Neural cell (in vitro differentiated cells): ENCODE data around the gene GDPD2. TPM values are rescaled to one million over a fixed set of nuclear protein-coding genes. Genes with fewer than 3 reads are reported as not detected.

Experiments used
- H2AFZ ChIP-seq: fragments of 200-600, 300-800 bp; sonication (generic), shearing (Covaris generic); 2 replicates; pipeline ENCODE4 v1.6.0; 2014; ENCODE audit warnings: low read depth, mild to moderate bottlenecking, antibody characterized with exemption, low read length, moderate library complexity
- H3F3A ChIP-seq: fragments of 200-600 bp; shearing (Covaris generic); 2 replicates; pipeline ENCODE4 v1.6.1; 2016; ENCODE audit warnings: mild to moderate bottlenecking, moderate library complexity, mixed read lengths, antibody characterized with exemption, low read length; ENCODE audit not compliant: insufficient read depth, poor library complexity, severe bottlenecking
- H3K27ac ChIP-seq: fragments of 200-600, 300-800 bp; sonication (generic), shearing (Covaris generic); 2 replicates; pipeline ENCODE4 v1.5.1; 2014; ENCODE audit warnings: mild to moderate bottlenecking, low read length, moderate library complexity
- H3K27me3 ChIP-seq: fragments of 300-800, 200-600 bp; sonication (generic), shearing (Covaris generic); 2 replicates; pipeline ENCODE4 v1.6.0; 2014; ENCODE audit warnings: mild to moderate bottlenecking, low read depth, low read length, moderate library complexity; ENCODE audit not compliant: insufficient read depth
- H3K36me3 ChIP-seq: fragments of 300-800, 200-600 bp; sonication (generic), shearing (Covaris generic); 2 replicates; pipeline ENCODE4 v1.5.1; 2014; ENCODE audit warnings: mild to moderate bottlenecking, antibody characterized with exemption, low read length, moderate library complexity; ENCODE audit not compliant: insufficient read depth
- H3K4me2 ChIP-seq: fragments of 300-800, 200-600 bp; sonication (generic), shearing (Covaris generic); 2 replicates; pipeline ENCODE4 v1.6.0; 2014; ENCODE audit warnings: mild to moderate bottlenecking, low read length
- H3K4me3 ChIP-seq: fragments of 300-800, 200-600 bp; sonication (generic), shearing (Covaris generic); 2 replicates; pipeline ENCODE4 v1.5.1; 2014; ENCODE audit warnings: mild to moderate bottlenecking, low read length, moderate library complexity
- H3K79me2 ChIP-seq: fragments of 200-600 bp; shearing (Covaris generic); replicated peaks from 2 replicates; pipeline ENCODE4 v1.6.0; 2014; ENCODE audit warnings: mild to moderate bottlenecking, low read length, moderate library complexity; ENCODE audit not compliant: insufficient read depth
- H3K9ac ChIP-seq: fragments of 300-800, 200-600 bp; sonication (generic), shearing (Covaris generic); 2 replicates; pipeline ENCODE4 v1.6.1; 2016; ENCODE audit warnings: mild to moderate bottlenecking, low read length, mixed read lengths
- H3K9me2 ChIP-seq: fragments of 200-600 bp; shearing (Covaris generic); 2 replicates; pipeline ENCODE4 v1.6.1; 2016; ENCODE audit warnings: mild to moderate bottlenecking, low read length, mixed read lengths; ENCODE audit not compliant: insufficient read depth
- H3K9me3 ChIP-seq: fragments of 200-600, 300-800 bp; sonication (generic), shearing (Covaris generic); 2 replicates; pipeline ENCODE4 v1.6.1; 2016; ENCODE audit warnings: mild to moderate bottlenecking, mixed run types, low read length, moderate library complexity, mixed read lengths
- H4K20me1 ChIP-seq: fragments of 200-600 bp; shearing (Covaris generic); 2 replicates; pipeline ENCODE4 v1.6.1; 2016; ENCODE audit warnings: mild to moderate bottlenecking, mixed run types; ENCODE audit not compliant: insufficient read depth
- EP300 ChIP-seq: fragments of 450-650 bp; conservative IDR thresholded peaks from 2 replicates; pipeline ENCODE4 v1.6.1; 2014; ENCODE audit warnings: antibody characterized with exemption, mild to moderate bottlenecking, moderate library complexity; ENCODE audit not compliant: poor library complexity, severe bottlenecking
- EZH2 ChIP-seq: fragments of 200-600, 300-800 bp; shearing (Covaris generic), sonication (generic); IDR thresholded peaks from 2 replicates; pipeline ENCODE4 v1.6.1; 2014; ENCODE audit warnings: antibody characterized with exemption, low read length, borderline replicate concordance, mild to moderate bottlenecking; ENCODE audit not compliant: insufficient read depth, poor library complexity, severe bottlenecking
- MXI1 ChIP-seq: fragments of 450-650 bp; conservative IDR thresholded peaks from 2 replicates; pipeline ENCODE4 v1.6.1; 2014; ENCODE audit warnings: antibody characterized with exemption, mild to moderate bottlenecking; ENCODE audit not compliant: poor library complexity, severe bottlenecking
- POLR2AphosphoS5 ChIP-seq: IDR thresholded peaks from 2 replicates; pipeline ENCODE4 v1.6.1; 2012
- RAD21 ChIP-seq: fragments of 450-650 bp; conservative IDR thresholded peaks from 2 replicates; pipeline ENCODE4 v1.6.1; 2014; ENCODE audit warnings: antibody characterized with exemption, mild to moderate bottlenecking, moderate library complexity
- REST ChIP-seq: IDR thresholded peaks from 2 replicates; pipeline ENCODE4 v1.6.1; 2012; ENCODE audit warnings: borderline replicate concordance
- SMC3 ChIP-seq: fragments of 450-650 bp; conservative IDR thresholded peaks from 2 replicates; pipeline ENCODE4 v1.6.1; 2014; ENCODE audit warnings: antibody characterized with exemption, mild to moderate bottlenecking, moderate library complexity; ENCODE audit not compliant: poor library complexity
- TAF1 ChIP-seq: IDR thresholded peaks from 2 replicates; pipeline ENCODE4 v1.6.1; 2012; ENCODE audit warnings: low read depth
- polyA plus RNA-seq: library from polyadenylated mRNA; depleted of rRNA; stranded (reverse); fragments of >200 nt; gene quantifications from 2 replicates; pipeline ENCODE4 v1.2.3, GENCODE V29; 2014
- TF ChIP-seq, protein P1 (sequence below): fragments of 450-650 bp; IDR thresholded peaks from 2 replicates; pipeline ENCODE4 v1.5.1; 2014; ENCODE audit warnings: antibody characterized with exemption, mild to moderate bottlenecking, moderate library complexity; ENCODE audit not compliant: poor library complexity, severe bottlenecking

Gene GDPD2
- polyA plus RNA-seq, 1 donor from 2014 or later, result not detected

GRCh38 chrX:70429759-70430158, 6.6 kb downstream of the GDPD2 start:
- H3K9me2 ChIP-seq, result no peaks in the 10 kb centered on the region
- TF ChIP-seq TAF1, result no peak
- no peaks in the 10 kb centered on the region for H3F3A ChIP-seq
- H4K20me1 ChIP-seq, result no peaks in the 10 kb centered on the region
- H3K36me3 ChIP-seq, result no peaks in the 10 kb centered on the region
- no peaks in the 10 kb centered on the region for H3K79me2 ChIP-seq
- no peak overlapping the region for H3K27ac ChIP-seq
- no peaks in the 10 kb centered on the region for H3K9me3 ChIP-seq
- no peak overlapping the region for H2AFZ ChIP-seq
- no peak overlapping the region for H3K9ac ChIP-seq
- H3K4me3 ChIP-seq, result no peak overlapping the region
- no peak overlapping the region for H3K4me2 ChIP-seq
- no peaks in the 10 kb centered on the region for H3K27me3 ChIP-seq

- Histone ChIP-seq H3K27ac (no peak overlapping the region), H4K20me1 (no peaks in the 10 kb centered on the region), H3F3A (no peaks in the 10 kb centered on the region), H3K4me2 (no peak overlapping the region), H3K27me3 (no peaks in the 10 kb centered on the region), H3K4me3 (peak overlapping the region; percentile 77), H3K36me3 (no peaks in the 10 kb centered on the region), H3K9me2 (no peaks in the 10 kb centered on the region), H3K9me3 (no peaks in the 10 kb centered on the region), H3K9ac (no peak overlapping the region), H3K79me2 (no peaks in the 10 kb centered on the region), H2AFZ (no peak overlapping the region)
- TF ChIP-seq MXI1, result no peak
- no peak for TF ChIP-seq RAD21
- TF ChIP-seq EZH2, result no peak
- TF ChIP-seq POLR2AphosphoS5, result no peak
- TF ChIP-seq, protein P1, sequence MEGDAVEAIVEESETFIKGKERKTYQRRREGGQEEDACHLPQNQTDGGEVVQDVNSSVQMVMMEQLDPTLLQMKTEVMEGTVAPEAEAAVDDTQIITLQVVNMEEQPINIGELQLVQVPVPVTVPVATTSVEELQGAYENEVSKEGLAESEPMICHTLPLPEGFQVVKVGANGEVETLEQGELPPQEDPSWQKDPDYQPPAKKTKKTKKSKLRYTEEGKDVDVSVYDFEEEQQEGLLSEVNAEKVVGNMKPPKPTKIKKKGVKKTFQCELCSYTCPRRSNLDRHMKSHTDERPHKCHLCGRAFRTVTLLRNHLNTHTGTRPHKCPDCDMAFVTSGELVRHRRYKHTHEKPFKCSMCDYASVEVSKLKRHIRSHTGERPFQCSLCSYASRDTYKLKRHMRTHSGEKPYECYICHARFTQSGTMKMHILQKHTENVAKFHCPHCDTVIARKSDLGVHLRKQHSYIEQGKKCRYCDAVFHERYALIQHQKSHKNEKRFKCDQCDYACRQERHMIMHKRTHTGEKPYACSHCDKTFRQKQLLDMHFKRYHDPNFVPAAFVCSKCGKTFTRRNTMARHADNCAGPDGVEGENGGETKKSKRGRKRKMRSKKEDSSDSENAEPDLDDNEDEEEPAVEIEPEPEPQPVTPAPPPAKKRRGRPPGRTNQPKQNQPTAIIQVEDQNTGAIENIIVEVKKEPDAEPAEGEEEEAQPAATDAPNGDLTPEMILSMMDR, result no peak
- TF ChIP-seq TAF1, result no peak
- no peak for TF ChIP-seq SMC3
- TF ChIP-seq REST, result no peak
- no peak for TF ChIP-seq EP300
These were observed 10.1 kb downstream of the GDPD2 start for GRCh38 chrX:70432936-70433847.
